Stimulated activated CD8-positive, alpha-beta memory T cell treated with anti-CD3 and anti-CD28 coated beads, Interleukin-2, amount 100 ng/mL, for 1 hour (primary cell): ENCODE data around the gene YIPF1.
"Not testable (repeated sequence)": the region's sequence is repeated elsewhere in the genome, so short reads cannot be mapped to it uniquely, and the experiment has no call there.

Experiments used
- DNase-seq, 2 donors: peaks; one replicate each; pipeline ENCODE4 v3.0.0-alpha.2; 2020; ENCODE audit warnings: low read depth in 2 of 2

YIPF1 gene

GRCh38 chr1:53895421-53895820, 5.8 kb upstream of the YIPF1 start:
- DNase-seq: no peak

DNA sequence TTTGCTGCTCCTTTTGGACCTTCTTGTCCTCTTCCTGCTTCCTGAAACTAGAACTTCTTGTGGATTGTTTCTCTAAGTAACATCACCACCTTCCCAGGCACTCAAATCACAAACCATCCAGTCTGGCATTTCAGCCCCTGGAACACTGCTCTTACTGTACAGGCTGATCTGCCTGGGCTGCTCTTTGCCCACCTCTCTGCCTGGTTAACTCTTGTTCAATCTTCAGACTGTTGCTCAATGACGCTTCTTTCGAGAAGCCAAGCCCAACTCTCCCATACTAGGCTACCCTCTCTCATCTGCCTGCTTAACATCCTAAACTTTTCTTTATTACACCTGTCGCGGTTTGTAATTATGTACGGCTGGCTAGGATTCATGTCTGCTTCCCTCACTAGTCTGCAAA, 5.0 kb upstream of the YIPF1 start:
- no peak for DNase-seq

DNA sequence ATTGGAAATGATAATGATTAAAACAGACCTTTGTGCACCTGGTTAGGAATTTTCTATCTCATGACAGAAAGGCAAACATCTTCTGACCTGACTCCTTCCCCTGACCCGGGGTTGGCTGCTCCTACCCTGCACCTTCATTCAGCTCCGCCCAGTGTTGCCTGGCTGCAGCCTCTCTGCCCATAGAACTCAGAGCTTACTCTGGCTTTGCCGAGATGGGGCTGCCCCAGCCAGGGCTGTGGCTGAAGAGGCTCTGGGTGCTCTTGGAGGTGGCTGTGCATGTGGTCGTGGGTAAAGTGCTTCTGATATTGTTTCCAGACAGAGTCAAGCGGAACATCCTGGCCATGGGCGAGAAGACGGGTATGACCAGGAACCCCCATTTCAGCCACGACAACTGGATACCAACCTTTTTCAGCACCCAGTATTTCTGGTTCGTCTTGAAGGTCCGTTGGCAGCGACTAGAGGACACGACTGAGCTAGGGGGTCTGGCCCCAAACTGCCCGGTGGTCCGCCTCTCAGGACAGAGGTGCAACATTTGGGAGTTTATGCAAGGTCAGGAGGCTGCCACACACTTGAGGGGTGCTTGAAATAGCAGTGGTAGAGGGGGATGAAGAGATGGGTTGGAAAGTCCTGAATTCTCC, 4.5 kb upstream of the YIPF1 start, which contains the start of gene DIO1:
Gene DIO1, plus strand, starts transcription at position 189 of the 638 bp plus-strand sequence. Its CDS starts 24 bp downstream, at position 213.
- DNase-seq: no peak

DNA sequence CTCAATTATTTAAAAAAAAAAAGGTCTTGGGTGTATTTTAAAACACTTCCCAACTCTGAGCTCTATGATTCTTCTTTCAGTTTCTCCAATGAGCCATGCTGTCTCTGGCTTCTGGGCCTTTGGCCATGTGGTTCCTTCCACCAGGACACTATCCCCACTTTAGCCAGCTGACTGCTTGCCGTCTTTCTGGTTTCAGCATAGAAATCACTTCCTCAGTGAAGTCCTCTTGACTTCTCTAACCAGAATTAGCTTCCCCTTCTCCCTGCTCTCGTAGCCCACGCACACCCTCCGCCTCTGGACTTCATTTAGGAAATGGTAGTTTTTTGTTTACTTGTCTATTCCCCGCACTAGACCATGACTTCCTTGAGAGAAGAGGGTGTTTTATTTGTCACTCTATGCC, 3.3 kb upstream of the YIPF1 start:
- DNase-seq: no peak

GRCh38 chr1:53891678-53892077, 2.1 kb upstream of the YIPF1 start:
- DNase-seq: no peak

DNA sequence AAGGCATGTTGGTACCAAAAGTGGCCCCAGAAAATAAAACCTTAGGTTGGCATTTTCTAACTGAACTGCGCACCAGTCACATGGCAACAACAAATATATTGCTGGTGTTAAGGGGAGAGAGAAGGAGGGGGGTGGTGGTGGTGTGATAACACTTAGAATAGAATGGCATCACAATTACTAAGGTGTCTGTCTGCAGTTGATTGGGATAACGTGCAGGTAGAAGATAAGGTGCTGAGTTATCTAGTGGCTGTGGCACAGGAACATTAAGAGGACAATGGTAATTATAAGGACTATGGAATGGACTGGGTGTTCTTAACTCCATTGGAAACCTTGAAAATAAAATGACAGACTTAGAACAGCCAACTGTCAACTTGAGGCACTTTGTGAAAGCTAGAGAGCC, 1.4 kb upstream of the YIPF1 start:
- DNase-seq: no peak

- DNase-seq: no peak
These were observed 935 bp upstream of the YIPF1 start for GRCh38 chr1:53890522-53890941.

- no peak for DNase-seq
These were observed 916 bp downstream of the YIPF1 start for GRCh38 chr1:53888681-53889080.

- DNase-seq: not testable (repeated sequence)
These were observed 6.0 kb downstream of the YIPF1 start for GRCh38 chr1:53883600-53883999.

DNA sequence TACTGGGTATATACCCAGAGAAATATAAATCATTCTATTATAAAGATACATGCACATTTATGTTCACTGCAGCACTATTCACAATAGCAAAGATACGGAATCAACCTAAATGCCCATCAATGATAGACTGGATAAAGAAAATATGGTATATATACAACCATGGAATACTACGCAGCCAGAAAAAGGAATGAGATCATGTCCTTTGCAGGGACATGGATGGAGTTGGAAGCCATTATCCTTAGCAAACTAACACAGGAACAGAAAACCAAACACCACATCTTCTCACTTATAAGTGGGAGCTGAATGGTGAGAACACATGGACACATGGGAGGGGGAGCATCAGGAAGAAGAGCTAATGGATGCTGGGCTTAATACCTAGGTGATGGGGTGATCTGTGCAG, 7.7 kb downstream of the YIPF1 start:
- not testable (repeated sequence) for DNase-seq

- DNase-seq: no peak
These were observed 11.0 kb downstream of the YIPF1 start for GRCh38 chr1:53878492-53879105.

- DNase-seq: not testable (repeated sequence)
These were observed 14.4 kb downstream of the YIPF1 start for GRCh38 chr1:53875150-53875549.

GRCh38 chr1:53871773-53872484, 17.7 kb downstream of the YIPF1 start:
- DNase-seq: no peak

- no peak for DNase-seq
These were observed 18.4 kb downstream of the YIPF1 start for GRCh38 chr1:53871221-53871620.

GRCh38 chr1:53869454-53870117, 20.0 kb downstream of the YIPF1 start:
- no peak for DNase-seq

DNA sequence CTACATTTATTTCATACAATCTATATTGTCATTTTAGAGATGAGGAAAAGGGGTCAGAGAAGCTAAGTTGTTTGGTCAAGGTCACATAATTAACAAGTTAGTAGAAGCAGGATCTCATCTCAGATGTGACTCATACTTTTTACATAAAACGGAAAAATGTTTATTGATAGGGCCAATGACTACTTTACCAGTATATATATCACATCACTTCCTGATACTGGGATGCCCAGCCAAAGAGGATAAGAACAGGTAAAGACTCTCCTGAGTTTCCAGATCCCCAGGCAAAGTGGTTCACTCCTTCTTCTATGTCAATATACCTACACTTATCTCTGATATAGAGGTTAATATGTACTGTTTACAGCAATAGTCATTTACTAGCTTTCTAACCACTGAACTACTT, 21.0 kb downstream of the YIPF1 start:
- DNase-seq: no peak

DNA sequence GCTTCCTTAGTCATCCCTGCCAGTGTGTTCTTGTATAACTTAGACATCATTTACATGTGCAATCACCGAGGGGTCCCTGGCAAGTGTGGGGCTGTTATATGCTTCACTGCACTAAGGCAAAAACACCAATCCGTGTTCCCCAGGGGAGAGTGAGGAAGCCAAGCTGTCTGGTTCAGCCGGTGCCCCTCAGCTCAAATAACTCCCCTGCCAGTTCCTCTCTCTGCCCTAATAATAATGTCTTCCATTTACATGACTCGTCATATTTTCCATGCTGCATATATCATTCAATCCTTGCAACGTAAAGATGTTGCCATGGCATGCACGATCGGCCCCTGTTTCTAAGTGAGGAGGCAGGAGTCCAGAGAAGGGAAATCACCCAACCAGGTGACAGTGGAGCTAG, 27.1 kb downstream of the YIPF1 start:
- no peak for DNase-seq

GRCh38 chr1:53860967-53861411, 28.6 kb downstream of the YIPF1 start:
- peak in 1 of 2 donors; percentile 16 for DNase-seq

- no peak for DNase-seq
These were observed 37.9 kb downstream of the YIPF1 start for GRCh38 chr1:53851571-53852285.

DNA sequence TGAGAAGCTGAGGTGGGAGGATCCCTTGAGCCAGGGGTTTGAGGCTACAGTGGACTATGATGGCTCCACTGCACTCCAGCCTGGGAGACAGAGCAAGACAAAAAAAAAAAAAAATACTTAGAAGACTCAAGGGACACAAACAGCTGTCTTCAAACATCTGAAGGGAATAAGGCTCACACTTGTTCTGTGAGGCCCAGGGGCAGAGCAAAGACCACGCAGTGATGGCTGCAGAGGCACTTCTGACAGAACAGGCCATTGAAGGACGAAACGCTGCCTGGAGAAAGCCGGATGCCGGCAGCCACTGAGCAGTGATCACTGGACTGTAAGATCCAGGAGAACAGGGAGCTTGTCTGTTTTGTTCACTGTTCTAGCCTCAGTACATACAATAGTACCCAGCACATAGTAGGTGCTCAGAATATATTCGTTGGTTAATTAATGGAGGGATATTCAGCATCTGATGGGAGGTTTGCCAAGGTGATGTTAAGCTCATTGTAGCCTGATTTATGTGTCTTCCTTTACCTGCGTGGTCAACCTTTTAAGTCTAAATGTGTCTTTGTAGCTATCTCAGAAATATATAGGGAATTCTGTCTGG, 39.4 kb downstream of the YIPF1 start:
- DNase-seq: no peak

DNA sequence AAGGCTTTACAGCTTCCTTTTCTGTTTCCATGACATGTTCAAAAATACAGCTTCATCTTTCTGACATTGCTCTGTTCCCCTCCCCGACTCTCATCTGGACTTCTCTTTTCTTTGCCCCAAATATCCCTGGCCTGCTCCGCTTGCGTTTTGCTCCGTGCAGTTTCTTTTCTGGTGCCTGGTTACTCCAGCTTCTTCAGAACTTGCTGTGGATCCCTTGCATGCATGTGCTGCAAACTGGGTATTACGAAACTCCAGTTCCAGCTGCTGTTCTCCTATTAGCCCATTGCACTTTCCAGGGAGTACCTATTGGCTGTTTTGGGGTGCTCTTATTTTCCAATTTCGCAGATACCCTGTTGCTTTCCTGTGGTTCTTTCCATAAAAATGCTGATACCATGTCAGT, 41.6 kb downstream of the YIPF1 start:
- DNase-seq: no peak
